A204.1 (cell line): Measurements from ENCODE around the gene LRRC28.

ENCODE experiments used
- FAIRE-seq: peaks from 2 replicates; lab custom pipeline; 2012; peaks lifted over from hg19 to GRCh38; lab: Jason Lieb, UNC

LRRC28 gene

GRCh38 chr15:99423186-99424130 is 172.2 kb downstream of the LRRC28 start:
- no peak for FAIRE-seq

GRCh38 chr15:99424131-99424571 is 172.9 kb downstream of the LRRC28 start:
- FAIRE-seq, result no peak

- FAIRE-seq, result no peak
Measured at GRCh38 chr15:99424978-99425656, 173.8 kb downstream of the LRRC28 start.

GRCh38 chr15:99425657-99426301 is 174.5 kb downstream of the LRRC28 start:
- FAIRE-seq, result no peak

GRCh38 chr15:99426431-99427105 is 175.3 kb downstream of the LRRC28 start:
- no peak for FAIRE-seq

GRCh38 chr15:99427210-99427609 is 175.9 kb downstream of the LRRC28 start:
- FAIRE-seq, result no peak

- no peak for FAIRE-seq
Measured at GRCh38 chr15:99427668-99428361, 176.5 kb downstream of the LRRC28 start.

- no peak for FAIRE-seq
Measured at GRCh38 chr15:99429681-99430081, 178.4 kb downstream of the LRRC28 start.

GRCh38 chr15:99430881-99431401 is 179.7 kb downstream of the LRRC28 start:
- FAIRE-seq, result no peak

- FAIRE-seq, result no peak
Measured at GRCh38 chr15:99431661-99432091, 180.4 kb downstream of the LRRC28 start.

GRCh38 chr15:99432271-99433025 is 181.2 kb downstream of the LRRC28 start:
- FAIRE-seq, result no peak

- FAIRE-seq, result no peak
Measured at GRCh38 chr15:99433026-99433756, 181.9 kb downstream of the LRRC28 start.

GRCh38 chr15:99433757-99434450 is 182.6 kb downstream of the LRRC28 start:
- no peak for FAIRE-seq

GRCh38 chr15:99434506-99435112 is 183.3 kb downstream of the LRRC28 start:
- no peak for FAIRE-seq

GRCh38 chr15:99435113-99435695 is 183.9 kb downstream of the LRRC28 start:
- FAIRE-seq, result no peak

- FAIRE-seq, result no peak
Measured at GRCh38 chr15:99435877-99436541, 184.7 kb downstream of the LRRC28 start.

- no peak for FAIRE-seq
Measured at GRCh38 chr15:99436542-99437314, 185.4 kb downstream of the LRRC28 start.
